COLO668 (cell line): ENCODE measurements around the gene TNFRSF19.
A peak's percentile ranks its signal among the peaks of the same experiment; 100 is the strongest.

Source experiments
- DNase-seq: peaks from one replicate; lab custom pipeline; 2025; ENCODE audit not compliant: unreplicated experiment; lab: John Stamatoyannopoulos, UW

TNFRSF19 gene

GRCh38 chr13:23567906-23568460 lies 2.2 kb upstream of the TNFRSF19 start:
- no peak for DNase-seq

- DNase-seq = no peak
Measured at GRCh38 chr13:23570921-23571315, 706 bp downstream of the TNFRSF19 start.

- DNase-seq = no peak
Measured at GRCh38 chr13:23571431-23571830, 1.2 kb downstream of the TNFRSF19 start.

GRCh38 chr13:23572836-23573235 lies 2.6 kb downstream of the TNFRSF19 start:
- DNase-seq = no peak

- DNase-seq = no peak
Measured at GRCh38 chr13:23574421-23575145, 4.4 kb downstream of the TNFRSF19 start.

GRCh38 chr13:23575632-23576031 lies 5.4 kb downstream of the TNFRSF19 start:
- no peak for DNase-seq

GRCh38 chr13:23578411-23579071 lies 8.3 kb downstream of the TNFRSF19 start:
- peak; percentile 97 for DNase-seq

- peak; percentile 98 for DNase-seq
Measured at GRCh38 chr13:23579072-23579895, 9.1 kb downstream of the TNFRSF19 start.

- DNase-seq = no peak
Measured at GRCh38 chr13:23579896-23580683, 9.9 kb downstream of the TNFRSF19 start.

- no peak for DNase-seq
Measured at GRCh38 chr13:23580684-23581060, 10.5 kb downstream of the TNFRSF19 start.

- DNase-seq = no peak
Measured at GRCh38 chr13:23583491-23583890, 13.3 kb downstream of the TNFRSF19 start.

GRCh38 chr13:23584275-23584674 lies 14.1 kb downstream of the TNFRSF19 start:
- DNase-seq = no peak

GRCh38 chr13:23586336-23586735 lies 16.1 kb downstream of the TNFRSF19 start:
- no peak for DNase-seq

GRCh38 chr13:23588666-23589065 lies 18.5 kb downstream of the TNFRSF19 start:
- no peak for DNase-seq

GRCh38 chr13:23592596-23592995 lies 22.4 kb downstream of the TNFRSF19 start:
- DNase-seq = no peak

- no peak for DNase-seq
Measured at GRCh38 chr13:23593148-23593547, 22.9 kb downstream of the TNFRSF19 start.

GRCh38 chr13:23594290-23594689 lies 24.1 kb downstream of the TNFRSF19 start:
- DNase-seq = peak; percentile 41

GRCh38 chr13:23598369-23598768 lies 28.2 kb downstream of the TNFRSF19 start:
- DNase-seq = no peak

GRCh38 chr13:23599083-23599925 lies 29.1 kb downstream of the TNFRSF19 start:
- DNase-seq = no peak

GRCh38 chr13:23600100-23600499 lies 29.9 kb downstream of the TNFRSF19 start:
- DNase-seq = no peak
